Inferior parietal cortex (tissue), 1 donor: Measurements from ENCODE around the gene TTC33.
"Not testable (repeated sequence)": the region's sequence is repeated elsewhere in the genome, so short reads cannot be mapped to it uniquely, and the experiment has no call there.

ENCODE experiments used
- DNase-seq: peaks from one replicate; pipeline ENCODE4 v3.0.0-alpha.2; 2016; ENCODE audit errors: extremely low spot score

TTC33 gene

GRCh38 chr5:40571729-40572128, 184.0 kb downstream of the TTC33 start:
- no peak for DNase-seq

- no peak for DNase-seq
Observed at GRCh38 chr5:40570408-40571129, 185.2 kb downstream of the TTC33 start.

GRCh38 chr5:40569546-40570270, 186.1 kb downstream of the TTC33 start:
- no peak for DNase-seq

GRCh38 chr5:40568548-40568947, 187.2 kb downstream of the TTC33 start:
- no peak for DNase-seq

- DNase-seq: not testable (repeated sequence)
Observed at GRCh38 chr5:40563173-40563572, 192.6 kb downstream of the TTC33 start.

GRCh38 chr5:40560474-40561110, 195.2 kb downstream of the TTC33 start:
- DNase-seq: no peak

GRCh38 chr5:40559306-40559705, 196.5 kb downstream of the TTC33 start:
- DNase-seq: no peak

- no peak for DNase-seq
Observed at GRCh38 chr5:40557501-40557900, 198.3 kb downstream of the TTC33 start.

GRCh38 chr5:40556811-40557210, 198.9 kb downstream of the TTC33 start:
- DNase-seq: no peak

- no peak for DNase-seq
Observed at GRCh38 chr5:40555886-40556285, 199.9 kb downstream of the TTC33 start.

GRCh38 chr5:40554813-40555212, 200.9 kb downstream of the TTC33 start:
- DNase-seq: no peak

GRCh38 chr5:40554054-40554453, 201.7 kb downstream of the TTC33 start:
- DNase-seq: no peak

GRCh38 chr5:40552981-40553380, 202.8 kb downstream of the TTC33 start:
- no peak for DNase-seq

GRCh38 chr5:40551496-40552491, 204.0 kb downstream of the TTC33 start:
- DNase-seq: no peak

GRCh38 chr5:40550481-40550880, 205.3 kb downstream of the TTC33 start:
- DNase-seq: no peak

- no peak for DNase-seq
Observed at GRCh38 chr5:40549616-40550015, 206.1 kb downstream of the TTC33 start.

GRCh38 chr5:40547994-40548575, 207.7 kb downstream of the TTC33 start:
- no peak for DNase-seq

- no peak for DNase-seq
Observed at GRCh38 chr5:40547557-40547956, 208.2 kb downstream of the TTC33 start.

- DNase-seq: no peak
Observed at GRCh38 chr5:40540301-40540700, 215.5 kb downstream of the TTC33 start.

- no peak for DNase-seq
Observed at GRCh38 chr5:40524677-40525076, 231.1 kb downstream of the TTC33 start.

- no peak for DNase-seq
Observed at GRCh38 chr5:40521925-40522324, 233.8 kb downstream of the TTC33 start.
